ENCODE data around the gene BMP5.

The BMP5 gene

DNA sequence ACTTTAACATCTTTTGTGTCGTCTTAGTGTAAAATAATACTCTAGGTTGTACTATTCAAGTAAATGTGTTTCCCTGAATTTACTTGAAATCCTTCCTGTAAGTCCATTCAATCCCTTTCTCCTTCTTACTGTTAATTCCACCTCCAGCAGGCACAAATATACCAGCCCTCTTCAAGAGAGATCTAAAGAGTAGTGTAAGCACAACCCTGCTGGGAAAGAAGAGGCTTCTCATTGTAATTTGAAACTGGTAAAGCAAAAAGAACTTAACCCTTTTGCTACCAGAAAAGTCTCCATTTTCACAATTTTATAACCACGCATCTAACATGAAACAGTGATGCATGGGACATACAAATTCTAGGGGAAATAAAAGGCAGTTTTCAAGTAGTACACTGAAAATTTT lies at the start of gene BMP5:
Gene BMP5 (minus strand): TSS at position 191 of the 400 bp plus-strand sequence. CDS start 725 bp downstream, outside the sequence.
- TF ChIP-seq, protein P1, sequence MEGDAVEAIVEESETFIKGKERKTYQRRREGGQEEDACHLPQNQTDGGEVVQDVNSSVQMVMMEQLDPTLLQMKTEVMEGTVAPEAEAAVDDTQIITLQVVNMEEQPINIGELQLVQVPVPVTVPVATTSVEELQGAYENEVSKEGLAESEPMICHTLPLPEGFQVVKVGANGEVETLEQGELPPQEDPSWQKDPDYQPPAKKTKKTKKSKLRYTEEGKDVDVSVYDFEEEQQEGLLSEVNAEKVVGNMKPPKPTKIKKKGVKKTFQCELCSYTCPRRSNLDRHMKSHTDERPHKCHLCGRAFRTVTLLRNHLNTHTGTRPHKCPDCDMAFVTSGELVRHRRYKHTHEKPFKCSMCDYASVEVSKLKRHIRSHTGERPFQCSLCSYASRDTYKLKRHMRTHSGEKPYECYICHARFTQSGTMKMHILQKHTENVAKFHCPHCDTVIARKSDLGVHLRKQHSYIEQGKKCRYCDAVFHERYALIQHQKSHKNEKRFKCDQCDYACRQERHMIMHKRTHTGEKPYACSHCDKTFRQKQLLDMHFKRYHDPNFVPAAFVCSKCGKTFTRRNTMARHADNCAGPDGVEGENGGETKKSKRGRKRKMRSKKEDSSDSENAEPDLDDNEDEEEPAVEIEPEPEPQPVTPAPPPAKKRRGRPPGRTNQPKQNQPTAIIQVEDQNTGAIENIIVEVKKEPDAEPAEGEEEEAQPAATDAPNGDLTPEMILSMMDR (IDR thresholded peaks at IDR 0.05) = no peak

DNA sequence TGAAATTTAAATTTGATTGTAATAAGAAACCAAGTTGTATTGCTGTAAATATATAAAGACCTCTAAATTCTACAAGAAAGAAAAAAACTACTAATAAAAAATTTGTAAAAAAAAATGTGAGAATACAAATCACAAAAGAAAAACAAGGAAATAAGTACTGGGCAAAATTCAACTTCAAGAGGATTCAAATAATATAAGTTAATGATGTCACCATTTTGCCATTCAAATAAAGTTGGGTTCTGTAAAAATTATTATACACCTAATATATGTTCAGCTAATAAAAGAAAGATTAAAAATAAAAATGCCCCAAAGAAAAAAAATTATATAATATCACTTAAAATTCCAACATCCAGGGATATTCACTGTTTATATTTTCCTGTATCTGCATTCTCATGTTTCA lies 47.0 kb upstream of the BMP5 start:
- TF ChIP-seq, protein P1 (IDR thresholded peaks at IDR 0.05) = no peak

DNA sequence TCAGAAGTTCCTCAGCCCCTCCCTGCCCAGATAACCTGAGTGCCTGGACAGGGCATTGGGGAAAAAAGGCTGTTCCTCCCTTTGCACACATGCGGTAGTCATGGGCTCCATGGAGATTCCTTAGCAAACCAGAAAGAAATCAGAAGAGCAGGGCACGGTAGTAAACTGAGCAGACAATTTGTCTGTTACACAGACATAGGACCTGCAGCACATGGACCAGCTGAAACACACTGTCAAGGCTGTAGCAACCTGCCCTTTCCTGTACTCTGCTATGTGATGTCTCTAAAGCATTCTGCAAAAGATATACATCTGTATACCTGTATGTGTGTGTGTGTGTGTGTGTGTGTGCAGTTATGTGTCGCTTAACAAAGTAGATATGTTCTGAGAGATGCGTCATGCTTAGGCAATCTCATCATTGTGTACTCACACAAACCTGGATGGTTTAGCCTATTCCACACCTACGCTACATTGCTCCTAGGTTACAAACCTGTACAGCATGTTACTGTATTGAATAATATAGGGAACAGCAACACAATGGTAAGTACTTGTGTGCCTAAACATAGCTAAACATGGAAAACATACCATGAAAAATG lies 44.4 kb upstream of the BMP5 start:
- TF ChIP-seq, protein P1 (IDR thresholded peaks at IDR 0.05) = no peak

DNA sequence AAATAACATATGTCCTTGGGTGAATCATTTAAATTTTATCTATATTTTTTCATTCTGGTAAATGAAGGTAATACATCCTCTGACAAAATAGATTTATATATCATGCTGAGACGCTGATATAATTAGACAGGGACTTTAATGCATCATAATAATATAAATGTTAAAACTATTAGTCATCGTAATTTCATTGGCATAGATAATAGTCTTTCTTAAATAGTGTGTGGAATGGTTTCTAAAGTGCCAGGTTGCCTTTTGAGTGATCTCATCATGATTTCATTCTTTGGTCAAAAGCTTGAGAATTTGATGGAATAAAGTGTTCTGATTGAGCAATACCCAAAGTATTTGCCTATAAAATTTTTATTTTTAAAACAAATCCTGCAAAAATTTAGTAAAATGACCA lies 43.2 kb upstream of the BMP5 start:
- TF ChIP-seq, protein P1 (IDR thresholded peaks at IDR 0.05) = no peak

DNA sequence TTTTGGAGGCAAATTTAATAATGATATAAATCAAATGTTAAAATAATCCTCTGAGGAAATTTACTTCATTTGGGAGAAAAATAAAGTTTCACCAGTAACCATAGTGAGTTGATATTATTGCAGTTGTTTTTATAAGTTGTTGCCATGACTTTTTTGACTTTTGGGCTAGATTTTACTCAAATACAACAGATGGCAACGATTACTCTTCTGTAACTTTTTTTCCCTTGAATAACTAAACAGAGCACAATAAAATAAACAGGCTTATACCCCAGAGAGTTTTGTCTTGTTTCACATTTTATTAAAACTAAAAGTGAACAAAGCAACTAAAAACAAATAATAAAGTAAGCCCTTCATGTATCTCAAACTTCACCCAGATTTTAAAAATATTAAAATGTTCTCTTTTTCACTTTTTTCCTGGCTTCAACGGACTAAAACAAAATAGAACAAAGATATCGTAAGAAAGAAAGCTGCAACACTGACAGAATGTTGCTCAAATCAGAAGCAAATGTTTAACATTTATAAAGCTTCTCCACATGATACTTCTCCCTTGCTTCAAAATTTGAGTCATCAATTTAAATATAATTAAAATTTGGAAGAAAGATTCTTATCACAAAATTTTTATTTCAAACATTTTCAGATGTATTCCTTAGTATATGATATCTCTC lies 42.5 kb upstream of the BMP5 start:
- TF ChIP-seq, protein P1 (IDR thresholded peaks at IDR 0.05) = no peak

DNA sequence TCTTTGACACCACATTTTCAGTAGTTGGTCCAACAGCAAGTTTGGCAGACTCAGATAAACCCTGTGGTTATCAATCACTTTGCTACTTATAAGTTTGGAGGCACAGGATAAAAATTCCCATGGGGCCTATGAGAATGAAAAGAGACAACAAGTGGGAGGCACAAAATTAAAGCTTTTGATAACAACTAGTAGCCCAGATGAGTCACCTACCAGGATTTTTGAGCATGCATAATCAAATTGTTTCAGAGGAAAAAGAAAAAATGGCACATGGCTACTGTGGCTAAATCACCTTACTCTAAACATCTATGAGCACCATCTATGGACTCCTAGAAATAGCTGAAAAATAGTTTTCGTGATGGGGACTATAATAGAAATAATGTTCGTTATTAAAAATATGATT lies 40.8 kb upstream of the BMP5 start:
- TF ChIP-seq, protein P1 (IDR thresholded peaks at IDR 0.05) = no peak

DNA sequence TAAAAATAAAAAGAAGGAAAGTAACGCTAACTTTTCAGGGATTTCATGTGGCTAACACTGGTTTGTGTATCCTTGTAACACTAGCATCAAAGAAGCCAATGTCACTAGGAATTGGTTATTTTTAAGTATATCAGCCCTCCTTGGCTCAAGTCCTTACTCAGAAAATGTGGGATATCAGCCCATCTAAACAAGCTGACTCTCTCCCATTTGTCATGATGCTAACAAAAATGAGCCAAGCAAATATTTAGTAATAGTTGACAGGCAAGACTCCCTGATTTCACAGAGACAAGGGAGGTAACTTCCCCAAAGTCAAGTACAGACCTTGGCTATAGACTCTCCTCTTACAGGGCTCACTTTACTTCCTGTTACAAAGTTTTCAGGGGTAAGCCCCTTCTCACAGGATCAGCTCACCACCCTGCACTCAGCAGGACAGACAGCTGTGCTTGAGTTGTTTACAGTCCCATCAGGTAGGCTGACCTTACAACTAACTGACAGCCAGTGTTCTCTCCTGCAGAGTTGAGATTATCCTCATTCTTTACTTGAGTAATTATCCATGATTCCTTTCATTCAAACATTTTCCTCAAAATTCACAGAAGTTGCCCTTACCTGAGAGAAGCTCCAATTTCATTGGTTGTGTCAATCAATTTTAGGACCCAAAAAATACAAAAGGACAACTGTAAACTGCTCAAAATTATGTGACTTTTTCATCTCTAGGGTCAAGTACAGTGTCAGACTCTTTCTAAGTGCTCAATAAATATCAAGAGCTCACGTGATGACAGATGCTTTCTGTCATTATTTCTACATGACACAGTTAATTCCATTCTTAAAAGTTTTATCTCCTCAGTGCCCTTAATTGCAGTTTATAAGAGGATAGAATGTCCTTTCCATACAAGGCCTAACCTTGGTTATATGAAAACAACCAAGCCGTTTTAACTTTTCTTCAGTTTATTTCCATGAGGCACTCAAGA lies 38.1 kb upstream of the BMP5 start:
- TF ChIP-seq, protein P1 (IDR thresholded peaks at IDR 0.05) = no peak

Measured in LNCAP (cell line).